HUDEP-2 (cell line): ENCODE results near the gene RHBDF2.

Experiments used
- DNase-seq, 76 experiments: peaks; one replicate each; lab custom pipeline; 2025; ENCODE audit not compliant: unreplicated experiment in 76 of 76; lab: John Stamatoyannopoulos, UW

Gene RHBDF2

GRCh38 chr17:76422860-76423259, 78.4 kb downstream of the RHBDF2 start:
- no peak for DNase-seq

GRCh38 chr17:76422406-76422805, 78.8 kb downstream of the RHBDF2 start:
- DNase-seq = no peak

DNA sequence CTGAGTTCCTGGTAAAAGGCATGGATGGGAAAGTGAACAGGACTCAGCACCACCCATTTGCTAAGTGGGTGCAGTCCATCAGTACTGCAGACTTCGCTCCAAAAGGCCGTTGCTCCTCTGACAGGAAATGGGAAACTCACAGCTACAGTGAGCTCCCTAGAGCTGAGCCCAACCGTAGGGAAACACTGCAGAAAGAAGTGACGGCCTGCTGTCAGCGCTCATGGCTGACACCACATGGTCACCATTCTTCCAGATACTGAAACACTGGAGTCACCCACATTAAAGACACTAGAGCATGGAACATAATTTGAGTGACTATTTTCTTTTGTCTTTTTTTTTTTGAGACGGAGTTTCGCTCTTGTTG, 80.2 kb downstream of the RHBDF2 start:
- no peak for DNase-seq
